ENCODE data around the gene CRKL.

CRKL gene

DNA sequence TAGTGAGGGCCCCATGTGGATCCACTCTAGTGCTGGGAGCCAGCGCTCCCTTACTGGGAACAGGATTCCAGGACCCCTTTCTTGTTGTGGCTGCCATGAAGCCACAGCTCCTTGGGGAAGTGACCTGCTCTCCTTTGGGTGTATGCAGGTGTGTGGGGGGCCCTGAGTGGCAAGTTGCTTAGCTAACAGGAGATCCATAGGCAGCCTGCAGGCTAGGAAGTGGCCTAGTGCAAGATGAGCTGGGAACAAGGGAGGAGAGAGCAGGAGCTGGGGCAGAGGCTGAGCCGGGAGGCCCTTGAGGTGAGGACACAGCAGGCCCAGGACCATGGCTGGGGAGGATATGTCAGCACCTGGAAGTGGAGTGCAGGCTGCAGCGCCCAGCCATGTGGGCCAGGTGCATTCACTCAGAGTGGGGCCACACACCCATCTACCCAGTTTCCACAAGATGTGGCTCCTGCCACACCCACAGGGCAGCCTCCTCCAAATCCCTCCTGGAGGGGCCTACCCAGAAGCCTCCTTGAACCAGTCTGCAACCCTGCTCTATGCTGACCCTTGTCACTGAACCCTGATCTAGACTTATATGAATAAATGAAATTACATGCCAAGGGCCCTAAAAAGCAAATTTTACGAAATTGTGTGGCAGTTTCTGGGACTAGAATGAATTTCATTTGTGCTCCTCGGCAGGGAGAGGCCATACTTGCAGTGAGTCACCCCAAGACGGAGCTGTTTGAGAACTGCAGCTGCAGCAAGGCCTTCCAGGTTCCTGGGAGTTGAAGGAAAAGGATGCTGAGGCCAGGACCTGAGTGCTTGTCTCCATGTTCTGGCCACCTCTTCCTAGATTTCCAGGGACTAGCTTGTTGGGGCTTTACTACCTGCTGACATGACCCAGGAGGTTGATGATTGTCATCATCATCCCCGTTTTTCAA lies 81.5 kb downstream of the CRKL start:
- peaks cover 20 to 27% of the 10 kb centered on the region in 2 experiments for H3K4me1 ChIP-seq (ENCODE audit: control insufficient read depth in 1 of 2, insufficient read depth in 1 of 2, low read depth in 1 of 2, low read length in 1 of 2)

DNA sequence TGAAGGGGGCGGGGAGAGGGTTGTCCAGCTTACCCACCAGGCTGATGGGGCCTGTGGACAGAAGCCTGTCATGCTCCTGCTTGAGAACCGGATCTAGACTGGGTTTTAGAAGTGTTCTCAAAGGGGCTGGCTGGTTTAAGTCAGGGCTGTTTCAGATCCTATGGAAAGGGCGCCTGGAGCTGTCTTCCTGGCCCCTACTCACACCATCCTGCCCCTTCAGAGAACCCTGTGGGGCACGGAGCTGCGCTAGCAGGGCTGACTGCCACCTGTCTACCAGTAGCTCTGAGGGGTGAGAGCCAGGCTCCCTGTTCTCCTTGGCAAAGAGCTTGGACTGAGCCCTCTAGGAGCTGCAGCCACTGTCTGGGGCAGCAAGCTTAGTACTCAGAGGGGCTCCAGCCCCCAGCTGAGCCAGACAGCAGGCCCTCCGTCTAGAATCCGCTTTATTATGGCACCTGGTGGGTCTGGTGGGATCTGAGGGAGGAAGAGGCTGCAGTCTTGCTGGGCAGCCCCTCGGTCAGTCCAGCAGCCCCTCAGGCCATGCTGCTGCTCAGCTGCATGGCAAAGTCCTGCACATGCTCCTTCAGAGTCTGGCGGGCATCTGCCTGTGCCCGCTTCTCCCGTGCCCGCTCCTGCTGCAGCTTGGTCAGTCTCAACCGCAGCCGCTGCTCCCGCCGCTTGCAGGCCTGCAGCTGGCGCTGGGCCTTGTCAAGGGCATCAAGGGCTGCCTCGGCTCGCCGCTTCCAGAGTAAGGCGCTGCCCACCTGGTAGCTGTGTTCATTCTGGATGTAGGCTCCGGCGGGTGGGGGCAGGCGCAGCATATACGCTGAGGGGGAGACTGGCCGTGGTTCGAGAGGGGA lies 82.4 kb downstream of the CRKL start:
- Histone ChIP-seq H3K27me3 (no peaks in the 10 kb centered on the region), H3K4me1 (ENCODE audit: control insufficient read depth in 1 of 2, insufficient read depth in 1 of 2, low read depth in 1 of 2, low read length in 1 of 2) (peaks cover 20 to 27% of the 10 kb centered on the region in 2 experiments), H3K27ac (no peak overlapping the region), H3K9me3 (no peaks in the 10 kb centered on the region), H3K36me3 (peaks cover 33% of the 10 kb centered on the region), H3K4me3 (ENCODE audit: low read depth in 1 of 2, low read length in 1 of 2) (no peak overlapping the region)
- no peak for TF ChIP-seq CTCF (IDR thresholded peaks at IDR 0.05)

More for the DNA sequence above, 81.5 kb downstream of the CRKL start:
- H3K27ac ChIP-seq: no peak overlapping the region
- no peak for TF ChIP-seq CTCF (IDR thresholded peaks at IDR 0.05)
- no peaks in the 10 kb centered on the region for H3K27me3 ChIP-seq
- H3K9me3 ChIP-seq: no peaks in the 10 kb centered on the region
- no peak overlapping the region for H3K4me3 ChIP-seq (ENCODE audit: low read depth in 1 of 2, low read length in 1 of 2)
- peaks cover 42% of the 10 kb centered on the region for H3K36me3 ChIP-seq

DNA sequence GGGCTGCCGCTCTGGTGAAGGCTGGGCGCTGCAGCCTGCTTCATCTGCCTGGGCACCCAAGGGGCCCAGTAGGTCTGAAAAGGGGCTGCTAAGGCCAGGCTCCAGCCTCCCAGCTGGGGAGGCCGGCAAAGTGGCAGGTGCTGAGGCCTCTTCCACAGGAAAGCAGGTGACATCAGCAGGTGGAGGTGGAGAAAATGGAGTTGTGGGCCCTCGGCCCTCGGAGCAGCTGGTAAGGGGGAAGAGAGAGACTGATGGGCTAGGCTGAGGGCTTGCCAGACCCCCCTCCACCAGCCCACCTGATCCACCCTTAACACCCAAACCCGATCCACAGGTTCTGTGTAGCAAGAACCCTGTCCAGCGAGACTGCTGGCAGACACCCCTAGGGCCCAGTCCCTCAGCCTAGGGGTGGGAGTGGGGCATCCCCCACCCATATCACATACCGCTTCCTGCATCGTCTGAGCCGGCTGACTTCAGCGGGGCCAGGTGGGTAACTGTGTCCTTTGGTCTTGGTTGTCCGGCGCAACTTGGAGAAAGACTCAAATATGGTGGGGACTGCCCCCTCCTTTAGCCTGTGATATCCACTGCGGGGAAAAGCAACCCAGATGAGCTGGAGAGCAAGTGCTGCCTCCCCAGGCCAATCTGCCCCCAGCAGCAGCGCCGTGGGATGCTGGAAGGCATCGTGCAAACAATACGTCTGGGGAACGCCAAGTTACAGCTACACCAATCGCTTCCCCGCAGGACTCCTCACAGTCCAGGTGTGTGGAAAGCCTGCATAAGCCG lies 83.2 kb downstream of the CRKL start:
- no peaks in the 10 kb centered on the region for H3K27me3 ChIP-seq
- no peak for TF ChIP-seq CTCF (IDR thresholded peaks at IDR 0.05)
- peaks cover 20 to 27% of the 10 kb centered on the region in 2 experiments for H3K4me1 ChIP-seq (ENCODE audit: control insufficient read depth in 1 of 2, insufficient read depth in 1 of 2, low read depth in 1 of 2, low read length in 1 of 2)
- H3K9me3 ChIP-seq: no peaks in the 10 kb centered on the region
- peak overlapping the region; percentile 80 to 91 for H3K4me3 ChIP-seq (ENCODE audit: low read depth in 1 of 2, low read length in 1 of 2)
- H3K36me3 ChIP-seq: peaks cover 27% of the 10 kb centered on the region
- peak overlapping the region; percentile 89 for H3K27ac ChIP-seq

GRCh38 chr22:21000987-21001600 lies 83.9 kb downstream of the CRKL start:
- peaks cover 20 to 27% of the 10 kb centered on the region in 2 experiments for H3K4me1 ChIP-seq (ENCODE audit: control insufficient read depth in 1 of 2, insufficient read depth in 1 of 2, low read depth in 1 of 2, low read length in 1 of 2)
- peaks cover 20% of the 10 kb centered on the region for H3K36me3 ChIP-seq
- H3K27me3 ChIP-seq: no peaks in the 10 kb centered on the region
- peak overlapping the region; percentile 89 for H3K27ac ChIP-seq
- no peak for TF ChIP-seq CTCF (IDR thresholded peaks at IDR 0.05)
- H3K4me3 ChIP-seq (ENCODE audit: low read depth in 1 of 2, low read length in 1 of 2): peak overlapping the region; percentile 80 to 91
- no peaks in the 10 kb centered on the region for H3K9me3 ChIP-seq

Data from neutrophil (primary cell).